Fibroblast of skin of right quadriceps (primary cell): Measurements from ENCODE around the gene PEX12.
"Not testable (repeated sequence)": the region's sequence is repeated elsewhere in the genome, so short reads cannot be mapped to it uniquely, and the experiment has no call there.

ENCODE experiments used
- DNase-seq: peaks from one replicate; pipeline ENCODE4 v3.0.0-alpha.2; 2013

The PEX12 gene

GRCh38 chr17:35578197-35578928 is at the start of gene PEX12:
TSS of gene PEX12 (minus strand) at chr17:35578571. CDS start at chr17:35578021, 550 bp downstream.
- peak; percentile 89 for DNase-seq

GRCh38 chr17:35627417-35627816 is 49.0 kb upstream of the PEX12 start:
- DNase-seq = no peak

DNA sequence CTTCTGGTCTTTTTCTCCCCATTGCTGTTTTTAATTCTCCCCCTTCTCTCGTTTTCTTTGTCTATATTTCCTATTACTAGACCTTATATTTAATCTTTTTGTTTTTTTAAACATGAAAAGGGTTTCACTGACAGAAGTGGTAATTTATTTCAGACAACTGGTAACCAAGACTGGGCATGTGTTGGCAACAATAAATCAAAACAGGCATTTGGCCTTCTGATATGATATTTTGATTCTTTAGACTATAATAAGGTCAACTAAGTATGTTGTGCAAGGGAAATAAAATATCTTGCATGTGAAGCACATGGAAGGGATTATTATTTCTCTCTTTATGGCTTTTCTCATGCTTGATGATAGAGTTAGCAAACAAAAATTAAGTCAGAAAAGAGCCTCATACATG is 43.4 kb upstream of the PEX12 start:
- no peak for DNase-seq

DNA sequence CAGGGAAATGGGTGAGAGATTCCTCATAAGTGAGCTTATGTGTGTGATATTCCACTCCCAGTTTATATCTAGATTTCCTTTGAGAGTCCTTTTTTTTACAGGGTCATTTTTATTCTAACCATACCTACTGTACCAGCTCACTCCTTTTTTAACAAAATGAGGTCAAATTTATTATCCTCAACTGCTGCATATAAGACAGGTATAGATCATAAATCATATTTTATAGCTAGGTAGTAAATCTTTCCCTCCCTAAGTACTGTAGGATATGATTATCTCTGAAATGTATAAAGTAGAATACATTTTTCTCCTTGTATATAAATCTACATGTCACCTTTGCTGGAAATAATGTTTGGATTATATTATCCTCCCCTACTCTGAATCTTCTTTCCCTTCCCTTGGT is 40.3 kb upstream of the PEX12 start:
- DNase-seq = no peak

DNA sequence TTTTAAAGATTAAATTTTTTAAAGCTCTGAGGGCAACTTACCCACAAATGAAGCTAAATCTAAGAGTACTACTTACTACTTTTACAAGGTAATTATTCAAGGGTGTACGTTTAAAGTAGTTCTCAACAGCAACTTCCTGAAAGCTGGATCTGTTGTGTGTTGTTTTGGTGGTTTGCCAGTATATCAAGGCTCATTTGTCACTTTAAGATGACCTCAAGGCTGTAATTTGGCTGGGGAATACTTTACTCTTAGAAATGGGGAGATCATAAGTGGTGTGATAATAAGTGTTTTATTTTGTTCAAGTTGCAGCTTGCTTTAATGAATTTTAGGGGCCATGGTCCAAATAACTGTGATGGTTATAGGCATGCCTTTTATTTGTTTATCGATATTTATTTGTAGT is 39.1 kb upstream of the PEX12 start:
- no peak for DNase-seq

DNA sequence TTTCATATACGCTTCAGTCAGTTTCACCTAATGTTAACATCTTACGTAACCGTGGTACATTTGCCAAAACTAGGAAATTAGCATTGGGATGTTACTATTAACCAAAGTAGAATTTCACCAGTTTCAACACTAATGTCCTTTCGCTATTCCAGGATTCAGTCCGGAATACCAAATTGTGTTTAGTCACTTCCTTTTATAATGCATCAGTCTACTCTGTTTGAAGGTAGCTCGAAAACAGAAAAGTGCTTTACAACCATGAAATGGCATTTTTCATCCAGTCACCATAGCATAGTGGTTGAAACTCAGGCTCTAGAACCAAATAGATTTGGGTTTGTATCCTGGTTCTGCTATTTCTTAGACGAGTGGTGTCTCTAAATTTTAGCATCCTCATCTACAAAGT is 38.2 kb upstream of the PEX12 start:
- no peak for DNase-seq

DNA sequence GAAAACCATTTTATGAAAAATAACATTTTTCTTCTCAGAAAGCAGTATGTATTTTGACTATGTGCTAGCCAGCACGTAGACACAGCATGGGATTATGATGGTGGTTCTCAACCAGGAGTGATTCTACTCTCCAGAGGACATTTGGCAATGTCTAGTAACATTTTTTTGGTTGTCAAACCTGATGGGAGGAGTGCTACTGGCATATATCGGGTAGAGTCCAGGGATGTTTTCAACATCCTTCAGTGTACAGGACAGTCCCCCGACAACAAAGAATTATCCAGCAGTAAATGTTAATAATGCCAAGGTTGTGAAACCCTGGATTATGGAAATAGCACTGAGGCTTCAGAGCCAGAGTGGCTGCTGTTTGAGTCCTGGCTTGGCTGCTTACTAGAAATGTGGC is 36.4 kb upstream of the PEX12 start:
- DNase-seq = peak; percentile 13

GRCh38 chr17:35612924-35613521 is 34.7 kb upstream of the PEX12 start:
- peak; percentile 46 for DNase-seq

GRCh38 chr17:35610746-35611145 is 32.4 kb upstream of the PEX12 start:
- not testable (repeated sequence) for DNase-seq

- DNase-seq = no peak
Measured at GRCh38 chr17:35609831-35610230, 31.5 kb upstream of the PEX12 start.

GRCh38 chr17:35607239-35607847 is 29.0 kb upstream of the PEX12 start:
- DNase-seq = no peak

GRCh38 chr17:35605678-35606077 is 27.3 kb upstream of the PEX12 start:
- DNase-seq = peak; percentile 27

DNA sequence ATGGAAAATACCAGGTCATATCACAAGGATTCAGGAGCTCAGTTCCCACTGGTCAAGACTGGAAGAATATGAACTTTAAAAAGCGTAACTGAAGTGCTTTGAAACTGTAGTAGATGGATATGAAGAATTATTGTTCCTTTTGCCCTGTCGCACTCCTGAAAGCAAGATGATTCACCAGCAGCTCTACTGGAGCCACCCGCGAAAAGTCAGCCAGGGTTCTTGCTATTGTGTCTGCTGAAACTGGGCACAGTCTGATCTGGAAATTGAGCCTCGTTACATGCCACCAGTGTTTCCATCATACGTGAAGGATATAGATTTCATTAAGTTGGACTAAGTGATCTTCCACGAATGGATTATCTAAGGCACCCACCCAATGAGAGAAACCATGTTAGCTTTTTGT is 25.3 kb upstream of the PEX12 start:
- DNase-seq = no peak

DNA sequence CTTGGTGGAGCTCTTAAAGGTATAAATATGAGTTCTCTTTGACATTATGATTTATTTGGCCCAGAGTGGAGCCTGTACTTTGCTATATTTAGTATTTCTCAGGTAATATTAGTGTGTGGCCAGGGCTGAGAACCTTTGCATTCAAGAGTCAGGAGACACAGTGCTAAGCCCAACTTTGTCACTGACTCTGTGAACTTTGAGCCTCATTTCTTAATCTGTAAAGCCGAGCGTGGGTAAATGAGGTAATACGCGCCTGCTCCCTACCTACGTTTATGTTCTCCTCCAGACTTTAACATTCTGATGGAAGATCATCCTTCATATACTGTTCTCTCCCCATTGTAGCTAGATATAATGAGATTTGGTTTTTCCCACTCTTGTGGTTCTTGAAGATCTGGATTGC is 19.2 kb upstream of the PEX12 start:
- DNase-seq = no peak

GRCh38 chr17:35596530-35597233 is 18.3 kb upstream of the PEX12 start:
- no peak for DNase-seq

DNA sequence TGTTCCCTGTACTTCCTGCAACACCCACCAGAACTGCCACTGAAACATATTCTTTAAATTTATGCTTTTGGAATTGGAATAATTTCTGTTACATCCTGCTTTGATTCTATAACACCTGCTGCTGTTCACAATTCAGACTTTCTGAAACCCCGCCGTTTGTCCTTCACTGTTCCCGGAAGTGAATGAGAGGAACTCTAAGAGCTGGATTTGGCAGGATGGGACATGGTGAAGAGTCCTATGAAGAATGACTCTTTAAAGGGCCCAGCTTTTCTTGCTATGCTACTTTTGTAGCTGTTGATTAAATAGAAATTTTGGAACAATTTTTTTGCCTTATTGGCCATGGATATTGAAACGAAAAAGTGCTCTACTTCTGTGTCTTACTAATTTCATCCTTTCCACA is 17.7 kb upstream of the PEX12 start:
- no peak for DNase-seq

GRCh38 chr17:35588196-35588920 is 10.0 kb upstream of the PEX12 start:
- DNase-seq = peak; percentile 68

- DNase-seq = peak; percentile 96
Measured at GRCh38 chr17:35587074-35587961, 8.9 kb upstream of the PEX12 start, which contains the start of gene AP2B1. TSS of gene AP2B1 (plus strand) at chr17:35587322. CDS start at chr17:35594031, 6,709 bp downstream.

DNA sequence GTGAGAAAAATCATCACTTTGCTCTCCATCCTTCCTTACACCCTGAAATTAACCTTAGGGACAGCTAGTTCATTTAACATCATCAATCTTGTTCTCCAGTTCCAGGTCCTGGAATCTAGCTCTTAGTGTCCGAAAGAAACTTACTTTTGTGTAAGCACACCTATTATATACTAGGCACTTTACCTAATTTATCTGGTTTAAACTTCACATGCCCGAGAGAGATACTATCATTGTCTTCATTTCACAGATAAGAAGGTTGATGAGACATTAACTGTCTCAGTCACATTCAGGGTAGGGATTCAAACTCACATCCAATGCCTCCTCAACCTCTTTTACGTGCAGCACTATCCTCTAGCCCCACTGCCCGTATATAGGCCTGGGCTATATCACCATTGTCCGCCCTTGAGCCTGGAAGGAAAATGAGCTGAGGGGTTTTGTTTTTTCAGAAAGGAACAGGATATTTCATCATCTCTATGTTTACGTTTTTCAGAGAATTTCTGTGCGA is 8.2 kb upstream of the PEX12 start:
- DNase-seq = no peak

DNA sequence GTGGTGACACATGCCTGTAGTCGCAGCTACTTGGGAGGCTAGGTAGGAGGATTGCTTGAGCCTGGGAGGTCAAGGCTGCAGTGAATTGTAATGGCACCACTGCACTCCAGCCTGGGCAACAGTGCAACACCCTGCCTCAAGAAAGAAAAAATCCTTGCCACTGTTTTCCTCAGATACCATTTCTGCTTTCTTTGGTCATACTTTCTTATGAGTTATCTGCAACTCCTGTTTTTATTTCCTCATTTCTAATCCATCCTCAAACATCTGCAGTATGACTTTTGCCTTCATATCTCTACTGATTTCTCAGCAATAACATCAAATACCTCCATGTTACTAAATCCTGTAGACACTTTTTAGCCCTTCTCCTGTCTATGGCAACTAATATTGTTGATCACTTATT is 5.7 kb upstream of the PEX12 start:
- no peak for DNase-seq

GRCh38 chr17:35578929-35579432 is 610 bp upstream of the PEX12 start:
- no peak for DNase-seq
